Measurements from ENCODE around the gene PGM2. TPM values are rescaled to one million over a fixed set of nuclear protein-coding genes. Genes with fewer than 3 reads are reported as not detected.

Gene PGM2
- total RNA-seq, 1 donor from 2014 or later = 62.6 TPM

- DNase-seq (ENCODE audit: low spot score) = no peak
These were observed 38.3 kb downstream of the PGM2 start for GRCh38 chr4:37864786-37865185.

- no peak for DNase-seq (ENCODE audit: low spot score)
These were observed 39.0 kb downstream of the PGM2 start for GRCh38 chr4:37865450-37865849.

GRCh38 chr4:37867102-37867501, 40.6 kb downstream of the PGM2 start:
- no peak for DNase-seq (ENCODE audit: low spot score)

GRCh38 chr4:37868238-37868637, 41.8 kb downstream of the PGM2 start:
- DNase-seq (ENCODE audit: low spot score) = no peak

- no peak for DNase-seq (ENCODE audit: low spot score)
These were observed 46.0 kb downstream of the PGM2 start for GRCh38 chr4:37872310-37872988.

GRCh38 chr4:37873386-37873785, 46.9 kb downstream of the PGM2 start:
- no peak for DNase-seq (ENCODE audit: low spot score)

- no peak for DNase-seq (ENCODE audit: low spot score)
These were observed 49.7 kb downstream of the PGM2 start for GRCh38 chr4:37876156-37876555.

- DNase-seq (ENCODE audit: low spot score) = no peak
These were observed 52.9 kb downstream of the PGM2 start for GRCh38 chr4:37879365-37879764.

GRCh38 chr4:37881811-37882210, 55.3 kb downstream of the PGM2 start:
- no peak for DNase-seq (ENCODE audit: low spot score)

- peak; percentile 59 for DNase-seq (ENCODE audit: low spot score)
These were observed 56.3 kb downstream of the PGM2 start for GRCh38 chr4:37882665-37883296.

GRCh38 chr4:37884855-37885487, 58.5 kb downstream of the PGM2 start:
- no peak for DNase-seq (ENCODE audit: low spot score)

GRCh38 chr4:37885496-37885895, 59.0 kb downstream of the PGM2 start:
- peak; percentile 62 for DNase-seq (ENCODE audit: low spot score)

- peak; percentile 85 for DNase-seq (ENCODE audit: low spot score)
These were observed 63.6 kb downstream of the PGM2 start for GRCh38 chr4:37889849-37890800.

GRCh38 chr4:37890801-37891259, 64.3 kb downstream of the PGM2 start, which contains the start of gene TBC1D1:
Gene TBC1D1, plus strand, starts transcription at chr4:37891084. Its CDS starts 11,012 bp downstream, at chr4:37902096.
- peak; percentile 68 for DNase-seq (ENCODE audit: low spot score)

GRCh38 chr4:37891260-37892159, 65.0 kb downstream of the PGM2 start:
- DNase-seq (ENCODE audit: low spot score) = peak; percentile 52

- no peak for DNase-seq (ENCODE audit: low spot score)
These were observed 66.2 kb downstream of the PGM2 start for GRCh38 chr4:37892641-37893040.

GRCh38 chr4:37893164-37893563, 66.7 kb downstream of the PGM2 start:
- DNase-seq (ENCODE audit: low spot score) = no peak

- DNase-seq (ENCODE audit: low spot score) = no peak
These were observed 68.8 kb downstream of the PGM2 start for GRCh38 chr4:37895271-37895670.

GRCh38 chr4:37896206-37896860, 69.8 kb downstream of the PGM2 start:
- DNase-seq (ENCODE audit: low spot score) = no peak

- peak; percentile 60 for DNase-seq (ENCODE audit: low spot score)
These were observed 75.7 kb downstream of the PGM2 start for GRCh38 chr4:37902212-37902611.
